Left colon (tissue), 2 donors: Measurements from ENCODE around the gene AKT1S1. TPM values are rescaled to one million over a fixed set of nuclear protein-coding genes. Genes with fewer than 3 reads are reported as not detected.
A peak's percentile ranks its signal among the peaks of the same experiment; 100 is the strongest.

Source experiments
- ATAC-seq: fragments of 200-7000 bp; cut with Tn5 transposase; one replicate; pipeline ENCODE4 v1.9.1; 2020; ENCODE audit warnings: mild to moderate bottlenecking, moderate library complexity
- DNase-seq, 2 donors: peaks; one replicate each; pipeline ENCODE4 v3.0.0-alpha.2; 2020
- intact Hi-C, 2 donors: fragments of 100-400 bp; cut with DNase I in 1 of 2; cut with micrococcal nuclease in 1 of 2; formaldehyde crosslinking; loops; one replicate each; pipeline versions ENCODE4 v1.11.2 to v1.14.0; 2022; cut with DNase I, micrococcal nuclease
- total RNA-seq, 2 donors: library from RNA; stranded (reverse); fragmentation: NEBNext Ultra II Directional; extraction: Animal tissue kit (Norgen Biotek cat#: 25700); gene quantifications; one replicate each; pipeline ENCODE4 v1.2.1, GENCODE V29; 2021
- donor health status: DM: no; HTN: no; CAD: no.
- donor health status: DM: yes; HTN: yes; CAD: no.

Gene AKT1S1
- total RNA-seq, 2 donors from 2014 or later, result 30.3 to 43.3 TPM

GRCh38 chr19:49887665-49888509 is 10.7 kb upstream of the AKT1S1 start:
- intact Hi-C loops, result no loop called here
- ATAC-seq (peak; percentile 20), DNase-seq (no peak)

GRCh38 chr19:49887037-49887664 is 10.0 kb upstream of the AKT1S1 start:
- no peak for ATAC-seq
- no peak for DNase-seq

GRCh38 chr19:49884760-49885159 is 7.6 kb upstream of the AKT1S1 start:
- DNase-seq (no peak), ATAC-seq (no peak)
- intact Hi-C loops, result no loop called here

More at GRCh38 chr19:49887037-49887664, 10.0 kb upstream of the AKT1S1 start:
- intact Hi-C loops, result no loop called here

GRCh38 chr19:49884109-49884508 is 7.0 kb upstream of the AKT1S1 start:
- DNase-seq, result no peak
- intact Hi-C loops, result no loop called here
- no peak for ATAC-seq

- intact Hi-C loops, result no loop called here
- no peak for DNase-seq
- ATAC-seq, result no peak
Observed at GRCh38 chr19:49883094-49883493, 5.9 kb upstream of the AKT1S1 start.

GRCh38 chr19:49882643-49883042 is 5.5 kb upstream of the AKT1S1 start:
- ATAC-seq (no peak), DNase-seq (no peak)
- intact Hi-C loops, result no loop called here

- DNase-seq (peak in 1 of 2 donors; percentile 24), ATAC-seq (no peak)
- intact Hi-C loops, result no loop called here
Observed at GRCh38 chr19:49881672-49882394, 4.7 kb upstream of the AKT1S1 start.

- ATAC-seq, result no peak
- DNase-seq, result no peak
- intact Hi-C loops, result no loop called here
Observed at GRCh38 chr19:49881186-49881585, 4.0 kb upstream of the AKT1S1 start.

- intact Hi-C loops, result no loop called here
- ATAC-seq (no peak), DNase-seq (peak; percentile 9 to 23)
Observed at GRCh38 chr19:49880162-49880869, 3.2 kb upstream of the AKT1S1 start.

- ATAC-seq, result no peak
- intact Hi-C loops, result no loop called here
- DNase-seq, result peak; percentile 20 to 32
Observed at GRCh38 chr19:49879243-49879963, 2.2 kb upstream of the AKT1S1 start.

GRCh38 chr19:49878744-49879070 is 1.6 kb upstream of the AKT1S1 start:
- no peak for DNase-seq
- ATAC-seq, result no peak
- intact Hi-C loops, result no loop called here

GRCh38 chr19:49877879-49878743 is 956 bp upstream of the AKT1S1 start:
- ATAC-seq (peak; percentile 70), DNase-seq (peak; percentile 99 to 100)
- intact Hi-C loops, result no loop called here

GRCh38 chr19:49876422-49877019 is 634 bp downstream of the AKT1S1 start:
- ATAC-seq (peak; percentile 72), DNase-seq (peak; percentile 97 to 98)
- intact Hi-C loops, result no loop called here

- intact Hi-C loops, result no loop called here
- peak; percentile 10 for ATAC-seq
- DNase-seq, result peak in 1 of 2 donors; percentile 74
Observed at GRCh38 chr19:49875857-49876421, 1.2 kb downstream of the AKT1S1 start.

GRCh38 chr19:49875177-49875576 is 2.0 kb downstream of the AKT1S1 start:
- intact Hi-C loops, result no loop called here

GRCh38 chr19:49874503-49875157 is 2.5 kb downstream of the AKT1S1 start:
- ATAC-seq, result no peak
- intact Hi-C loops, result no loop called here
- no peak for DNase-seq

More at GRCh38 chr19:49875177-49875576, 2.0 kb downstream of the AKT1S1 start:
- DNase-seq, result no peak
- no peak for ATAC-seq
